GM12878 (cell line): ENCODE results near the gene NDUFA12.

ENCODE experiments used
- BCL11A ChIP-seq: IDR thresholded peaks from 2 replicates; pipeline ENCODE4 v1.6.1; 2011; ENCODE audit warnings: low read depth, low read length
- CBX3 ChIP-seq: fragments of 200-600 bp; sonication (generic); IDR thresholded peaks from 2 replicates; pipeline ENCODE4 v1.6.1; 2016; ENCODE audit warnings: low read depth, borderline replicate concordance
- CHD2 ChIP-seq: IDR thresholded peaks from 2 replicates; pipeline ENCODE4 v1.6.1; 2011; ENCODE audit warnings: low read depth, low read length, improper control_type of control experiment, borderline replicate concordance
- GATAD2B ChIP-seq: fragments of 450-650 bp; conservative IDR thresholded peaks from 2 replicates; pipeline ENCODE4 v1.6.1; 2017; ENCODE audit warnings: low read depth, mild to moderate bottlenecking, moderate library complexity
- HDAC2 ChIP-seq: fragments of 200-600 bp; sonication (generic); IDR thresholded peaks from 2 replicates; pipeline ENCODE4 v1.6.1; 2017
- MTA2 ChIP-seq: fragments of 450-650 bp; IDR thresholded peaks from 2 replicates; pipeline ENCODE4 v1.6.1; 2016; ENCODE audit warnings: low read depth, mild to moderate bottlenecking, moderate library complexity
- NFIC ChIP-seq: IDR thresholded peaks from 2 replicates; pipeline ENCODE4 v1.6.1; 2012; ENCODE audit warnings: low read depth, mild to moderate bottlenecking, inconsistent platforms, low read length, moderate library complexity
- POLR2AphosphoS2 ChIP-seq: IDR thresholded peaks from 2 replicates; pipeline ENCODE4 v1.6.1; 2011; ENCODE audit warnings: low read depth, mild to moderate bottlenecking, low read length, improper control_type of control experiment, moderate library complexity
- TCF7 ChIP-seq: IDR thresholded peaks from 2 replicates; pipeline ENCODE4 v1.6.1; 2014; ENCODE audit warnings: antibody characterized with exemption, borderline replicate concordance
- TF ChIP-seq, protein P1 (sequence below), 3 experiments: IDR thresholded peaks in 2 of 3; conservative IDR thresholded peaks in 1 of 3; 2 replicates each; pipeline ENCODE4 v1.5.1; 2011; ENCODE audit warnings: low read depth in 3 of 3, low read length in 3 of 3, mild to moderate bottlenecking in 3 of 3, control low read depth in 2 of 3, moderate library complexity in 2 of 3, inconsistent platforms in 1 of 3, mixed read lengths in 1 of 3; ENCODE audit not compliant: control insufficient read depth in 2 of 3, insufficient read depth in 1 of 3; ENCODE audit errors: extremely low read depth in 1 of 3

DNA sequence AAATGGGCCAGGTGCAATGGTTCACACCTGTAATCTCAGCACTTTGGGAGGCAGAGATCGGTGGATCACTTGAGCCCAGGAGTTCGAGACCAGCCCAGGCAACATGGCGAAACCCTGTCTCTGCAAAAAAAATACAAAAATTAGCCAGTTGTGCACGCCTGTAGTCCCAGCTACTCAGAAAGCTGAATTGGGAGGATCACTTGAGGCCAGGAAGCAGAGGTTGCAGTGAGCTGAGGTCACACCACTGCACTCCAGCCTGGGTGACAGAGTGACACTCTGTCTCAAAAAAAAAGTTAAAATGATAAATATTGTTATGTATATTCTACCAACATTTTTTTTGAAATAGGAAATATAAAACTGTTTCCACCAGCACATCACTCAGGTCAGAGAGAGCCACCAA, 64.9 kb downstream of the NDUFA12 start:
- TF ChIP-seq MTA2: no peak
- TF ChIP-seq BCL11A: no peak
- TF ChIP-seq CBX3: no peak
- no peak for TF ChIP-seq CHD2
- no peak for TF ChIP-seq HDAC2
- TF ChIP-seq, protein P1, sequence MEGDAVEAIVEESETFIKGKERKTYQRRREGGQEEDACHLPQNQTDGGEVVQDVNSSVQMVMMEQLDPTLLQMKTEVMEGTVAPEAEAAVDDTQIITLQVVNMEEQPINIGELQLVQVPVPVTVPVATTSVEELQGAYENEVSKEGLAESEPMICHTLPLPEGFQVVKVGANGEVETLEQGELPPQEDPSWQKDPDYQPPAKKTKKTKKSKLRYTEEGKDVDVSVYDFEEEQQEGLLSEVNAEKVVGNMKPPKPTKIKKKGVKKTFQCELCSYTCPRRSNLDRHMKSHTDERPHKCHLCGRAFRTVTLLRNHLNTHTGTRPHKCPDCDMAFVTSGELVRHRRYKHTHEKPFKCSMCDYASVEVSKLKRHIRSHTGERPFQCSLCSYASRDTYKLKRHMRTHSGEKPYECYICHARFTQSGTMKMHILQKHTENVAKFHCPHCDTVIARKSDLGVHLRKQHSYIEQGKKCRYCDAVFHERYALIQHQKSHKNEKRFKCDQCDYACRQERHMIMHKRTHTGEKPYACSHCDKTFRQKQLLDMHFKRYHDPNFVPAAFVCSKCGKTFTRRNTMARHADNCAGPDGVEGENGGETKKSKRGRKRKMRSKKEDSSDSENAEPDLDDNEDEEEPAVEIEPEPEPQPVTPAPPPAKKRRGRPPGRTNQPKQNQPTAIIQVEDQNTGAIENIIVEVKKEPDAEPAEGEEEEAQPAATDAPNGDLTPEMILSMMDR (IDR thresholded peaks at IDR 0.05 in 2 of 3, conservative IDR thresholded peaks at IDR 0.05 in 1 of 3; ENCODE audit: control insufficient read depth in 2 of 3, extremely low read depth in 1 of 3, insufficient read depth in 1 of 3, low read depth in 3 of 3, low read length in 3 of 3): no peak
- no peak for TF ChIP-seq TCF7
- TF ChIP-seq POLR2AphosphoS2: no peak
- TF ChIP-seq GATAD2B: no peak
- no peak for TF ChIP-seq NFIC
